NAMALWA (cell line): ENCODE results near the gene NCAM2.

Source experiments
- DNase-seq: peaks from one replicate; pipeline ENCODE4 v3.0.0-alpha.2; 2015; ENCODE audit warnings: low spot score

NCAM2 gene

DNA sequence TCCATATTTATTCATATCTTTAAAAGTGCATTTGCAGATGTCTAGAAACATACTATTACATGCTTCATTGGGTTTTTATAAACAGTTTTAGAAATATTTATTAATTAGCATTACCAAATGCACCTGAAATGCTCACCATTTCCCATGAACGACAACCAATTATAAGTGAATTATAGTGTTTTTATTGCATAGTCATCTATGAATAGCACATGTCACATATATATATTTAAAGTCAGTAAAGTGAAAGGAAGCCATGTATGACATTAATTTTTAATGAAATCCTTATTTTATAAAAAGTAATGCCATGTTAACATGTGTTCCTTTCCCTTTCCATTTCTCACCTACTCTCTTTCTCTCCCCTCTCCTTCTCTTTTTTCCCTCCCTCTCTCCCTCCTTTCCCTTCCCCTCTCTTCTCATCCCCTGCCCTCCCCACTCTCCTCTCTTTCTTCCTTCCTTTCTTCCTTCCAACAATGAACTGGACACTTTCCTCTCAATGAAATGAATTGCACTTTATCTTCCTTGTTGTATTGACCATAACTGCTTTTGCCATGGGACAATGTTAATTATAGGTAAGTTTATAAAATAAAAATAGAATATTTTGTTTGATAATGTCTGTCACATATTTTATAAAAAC lies 179.3 kb downstream of the NCAM2 start:
- DNase-seq: no peak

GRCh38 chr21:21179619-21180298 lies 181.6 kb downstream of the NCAM2 start:
- DNase-seq: no peak

DNA sequence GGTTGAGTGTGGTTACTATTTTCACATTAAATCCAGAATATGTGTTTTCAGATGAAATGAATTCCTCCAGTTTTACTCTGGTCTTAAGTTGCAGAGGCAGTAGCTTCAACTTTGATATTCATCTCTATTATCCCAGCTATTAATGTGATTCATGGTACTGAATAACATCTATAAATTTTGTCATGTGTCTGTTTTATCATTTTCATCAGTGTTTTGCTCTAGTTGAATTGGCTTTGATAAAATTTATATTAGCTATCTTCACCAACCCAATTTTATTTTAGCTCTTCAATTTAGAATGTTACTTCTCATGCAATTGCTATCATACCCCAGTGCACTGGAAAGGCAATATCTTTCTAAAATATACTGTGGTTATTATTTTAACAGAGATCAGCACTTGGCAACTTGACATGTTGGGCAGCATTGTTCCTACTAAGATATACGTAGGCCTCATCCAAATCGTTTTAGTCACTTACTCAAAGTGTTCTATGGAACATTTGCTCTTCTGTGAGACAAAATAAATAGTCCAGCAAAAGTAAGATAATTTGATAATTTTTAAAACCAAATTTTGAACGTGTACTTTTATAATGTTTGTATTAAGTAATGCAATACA lies 184.3 kb downstream of the NCAM2 start:
- no peak for DNase-seq

DNA sequence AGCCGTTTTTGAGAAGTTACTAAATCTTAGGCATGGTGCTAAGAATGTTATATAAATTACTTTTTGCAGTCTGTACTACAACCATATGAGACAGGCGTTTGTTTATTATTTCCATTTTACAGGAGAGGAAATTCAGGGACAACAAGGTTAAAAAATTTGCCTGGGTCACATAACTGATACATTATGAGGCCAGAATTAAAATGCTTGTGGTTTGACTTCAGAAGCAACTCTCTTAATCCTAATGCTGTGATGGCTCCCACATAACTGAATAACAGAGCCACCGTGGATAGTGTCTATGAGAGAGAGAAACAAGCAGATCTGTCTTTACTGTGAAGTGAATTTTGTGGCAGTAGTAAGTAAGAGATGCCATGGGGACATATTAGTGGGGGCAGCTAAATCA lies 184.9 kb downstream of the NCAM2 start:
- no peak for DNase-seq

GRCh38 chr21:21184771-21185528 lies 186.7 kb downstream of the NCAM2 start:
- no peak for DNase-seq

DNA sequence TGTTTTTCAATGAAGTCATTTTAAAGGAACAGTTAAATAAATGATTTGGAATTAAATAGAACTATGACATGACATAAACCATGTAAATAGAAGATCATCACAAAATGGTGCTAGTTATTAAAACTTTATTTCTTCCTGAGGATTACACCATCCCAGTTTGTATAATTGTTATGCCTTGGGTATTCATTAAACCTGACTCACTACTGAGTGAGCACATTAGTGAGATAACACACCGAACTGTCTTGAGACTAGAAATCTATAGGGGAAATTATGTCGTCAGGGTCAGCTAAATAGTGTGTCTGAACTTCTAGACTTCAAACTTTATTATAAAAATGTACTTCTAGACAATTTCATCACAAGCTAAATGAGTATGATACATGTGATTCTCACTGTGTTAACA lies 189.4 kb downstream of the NCAM2 start:
- no peak for DNase-seq

DNA sequence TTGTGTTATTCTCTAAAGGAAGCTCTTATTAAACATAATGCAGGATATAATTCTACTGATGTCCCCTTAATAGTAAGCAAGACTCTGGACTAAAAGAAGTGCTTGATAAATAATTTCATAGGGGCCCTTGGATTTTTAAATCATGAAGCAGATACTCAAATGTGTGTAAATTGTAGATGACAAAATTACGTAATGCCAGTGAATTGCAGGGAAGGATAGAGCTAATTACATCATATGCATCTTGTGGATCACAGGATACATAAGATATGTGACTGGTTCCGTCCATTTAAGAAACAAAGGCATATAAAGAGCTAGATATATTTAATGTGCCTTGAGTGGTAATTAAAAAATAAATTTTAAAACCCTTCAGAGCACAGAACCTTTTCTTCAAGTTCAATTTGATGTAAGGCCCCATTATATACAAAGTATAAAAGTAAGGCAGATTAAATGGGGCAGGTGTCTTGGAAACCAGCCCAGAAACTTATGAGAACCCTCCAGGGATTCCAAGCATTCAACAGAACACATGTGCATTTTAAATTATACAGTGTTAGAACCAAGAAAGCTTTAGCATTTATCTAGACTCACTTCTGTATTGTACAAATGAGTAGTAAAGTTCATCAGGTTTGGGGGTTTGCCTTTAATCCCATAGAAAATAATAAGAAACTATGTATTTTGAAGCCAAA lies 190.4 kb downstream of the NCAM2 start:
- DNase-seq: peak; percentile 21

GRCh38 chr21:21195417-21195943 lies 197.3 kb downstream of the NCAM2 start:
- no peak for DNase-seq

GRCh38 chr21:21196087-21196486 lies 197.9 kb downstream of the NCAM2 start:
- DNase-seq: no peak

DNA sequence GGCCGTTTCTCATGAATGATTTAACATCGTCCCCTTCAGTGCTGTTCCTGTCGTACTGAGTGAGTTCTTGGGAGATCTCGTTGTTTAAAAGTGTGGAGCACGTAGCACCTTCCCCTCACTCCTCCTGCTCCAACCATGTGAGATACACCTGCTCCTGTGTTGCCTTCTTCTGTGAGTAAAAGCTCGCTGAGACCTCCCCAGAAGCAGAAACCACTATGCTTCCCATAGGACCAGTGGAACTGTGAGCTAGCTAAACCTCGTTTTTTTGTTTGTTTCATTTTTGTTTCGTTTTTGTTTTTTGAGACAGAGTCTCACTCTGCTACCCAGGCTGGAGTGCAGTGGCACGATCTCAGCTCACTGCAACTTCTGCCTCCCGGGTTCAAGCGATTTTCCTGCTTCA lies 198.6 kb downstream of the NCAM2 start:
- no peak for DNase-seq

- no peak for DNase-seq
Observed at GRCh38 chr21:21199342-21200102, 201.3 kb downstream of the NCAM2 start.

DNA sequence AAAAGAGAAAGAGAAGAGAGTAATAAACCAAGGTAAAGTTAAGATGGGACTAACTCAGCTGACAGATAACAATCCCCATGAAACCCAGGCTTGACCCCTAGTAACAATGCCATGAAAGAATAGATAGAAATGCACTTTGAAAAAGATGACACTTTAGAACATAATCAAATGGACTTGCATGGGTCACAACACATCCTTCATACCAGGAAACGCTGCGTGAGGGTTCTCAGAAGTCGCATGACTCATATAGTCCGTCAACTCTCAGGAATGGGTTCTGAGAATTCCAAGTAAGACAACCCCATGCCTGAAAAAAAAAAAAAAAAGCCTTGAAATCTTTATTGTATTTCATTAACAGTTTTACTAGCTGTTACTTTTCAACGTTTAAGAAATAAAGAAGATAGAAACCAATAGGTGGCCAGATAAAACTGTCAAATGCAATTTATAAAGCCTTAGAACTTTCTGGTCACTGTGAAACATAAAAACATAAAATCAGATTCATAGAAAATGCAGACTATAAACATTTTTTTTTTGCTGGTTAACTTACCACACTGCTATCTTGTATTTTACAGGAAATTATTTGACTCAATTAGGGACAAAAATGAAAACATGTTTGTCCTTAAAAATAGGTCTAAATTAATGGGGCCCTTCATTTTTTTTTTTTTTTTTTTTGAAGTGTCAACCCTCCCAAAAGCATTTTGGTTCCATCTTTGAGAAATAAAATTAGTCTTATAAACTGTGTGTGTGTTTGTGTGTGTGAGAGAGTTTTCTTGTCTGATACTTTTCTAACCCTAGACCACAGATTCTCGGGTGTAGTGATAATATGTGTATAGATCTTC lies 202.1 kb downstream of the NCAM2 start:
- DNase-seq: no peak

GRCh38 chr21:21200939-21201615 lies 202.9 kb downstream of the NCAM2 start:
- DNase-seq: no peak

- DNase-seq: no peak
Observed at GRCh38 chr21:21203822-21204339, 205.7 kb downstream of the NCAM2 start.

DNA sequence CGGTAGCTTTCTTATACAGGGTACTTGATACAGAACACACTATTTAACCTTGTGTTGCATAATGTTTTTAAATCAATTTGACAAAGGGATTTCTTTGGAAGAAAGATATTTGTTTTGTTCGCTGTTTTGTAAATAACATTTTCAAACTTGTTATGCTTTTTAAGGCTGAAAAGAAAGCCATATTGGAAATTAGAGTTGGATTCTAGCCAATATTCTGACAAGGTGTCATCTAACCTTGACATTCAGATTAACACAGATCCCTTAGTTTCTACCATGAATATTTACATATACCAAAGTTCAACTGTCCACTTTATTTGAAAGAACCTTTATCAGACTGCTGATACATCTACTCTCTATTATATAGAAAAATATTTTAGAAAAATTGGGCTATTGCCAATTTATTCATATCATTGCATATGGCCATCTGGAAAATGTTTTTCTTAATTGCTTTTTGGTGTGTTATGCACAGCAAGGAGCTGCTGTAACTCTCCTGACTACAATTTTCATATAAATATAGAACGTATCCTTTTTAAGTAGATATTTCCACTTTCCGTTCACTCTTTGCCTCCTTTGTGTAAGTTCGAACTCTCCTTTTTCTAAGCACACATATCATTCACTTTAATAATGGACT lies 206.3 kb downstream of the NCAM2 start:
- no peak for DNase-seq

GRCh38 chr21:21205604-21206003 lies 207.4 kb downstream of the NCAM2 start:
- no peak for DNase-seq

DNA sequence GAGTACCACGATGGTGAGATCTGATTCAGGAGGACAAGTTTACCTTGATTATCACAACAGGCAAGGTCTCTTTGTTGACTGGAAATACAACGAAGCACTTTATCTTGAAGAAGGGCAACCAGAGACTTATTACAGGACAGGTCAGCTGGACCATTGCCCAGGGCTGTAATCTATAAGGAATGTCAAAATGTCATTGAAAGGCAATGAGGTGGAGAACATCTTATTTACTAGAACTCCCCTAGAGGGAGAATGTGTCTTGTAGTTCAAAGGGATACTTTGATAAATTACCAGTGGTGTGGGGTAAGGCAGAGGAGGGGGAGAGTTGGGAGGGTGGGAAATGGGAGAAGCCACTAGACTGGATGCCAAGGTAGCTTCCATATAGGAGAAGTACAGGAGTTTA lies 212.3 kb downstream of the NCAM2 start:
- no peak for DNase-seq

GRCh38 chr21:21213297-21213696 lies 215.1 kb downstream of the NCAM2 start:
- no peak for DNase-seq

GRCh38 chr21:21216047-21216446 lies 217.8 kb downstream of the NCAM2 start:
- no peak for DNase-seq
